ENCODE results near the gene SPANXN3. TPM values are rescaled to one million over a fixed set of nuclear protein-coding genes. Genes with fewer than 3 reads are reported as not detected.

SPANXN3 gene
- total RNA-seq, 1 donor from 2014 or later = not detected

DNA sequence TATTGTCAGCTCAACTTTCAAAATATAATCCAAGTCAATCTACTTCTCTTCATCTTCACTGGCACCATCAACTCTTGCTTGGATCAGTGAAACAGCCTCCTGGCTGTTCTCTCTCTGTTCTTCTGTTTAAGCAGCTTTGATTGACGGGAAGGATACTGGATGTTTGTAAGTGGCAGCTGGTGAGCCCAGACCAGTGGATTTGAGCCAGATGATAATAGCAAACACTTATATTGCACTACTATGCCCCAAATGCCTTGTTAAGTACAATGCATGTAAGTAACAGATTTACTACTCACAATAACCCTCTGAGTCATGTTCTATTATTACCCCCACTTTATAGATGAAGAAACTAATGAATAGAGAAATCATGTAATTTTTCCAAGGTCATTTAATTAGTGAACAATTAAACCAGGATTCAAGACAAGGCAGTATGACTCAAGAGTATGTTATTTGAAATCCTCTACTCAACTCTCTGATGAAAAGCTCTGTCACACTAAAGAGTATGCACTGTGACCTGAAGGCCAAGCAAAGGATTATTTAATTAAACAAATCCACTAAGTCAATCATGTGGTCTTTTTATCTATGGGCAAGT lies 44.8 kb downstream of the SPANXN3 start:
- TF ChIP-seq, protein P1, sequence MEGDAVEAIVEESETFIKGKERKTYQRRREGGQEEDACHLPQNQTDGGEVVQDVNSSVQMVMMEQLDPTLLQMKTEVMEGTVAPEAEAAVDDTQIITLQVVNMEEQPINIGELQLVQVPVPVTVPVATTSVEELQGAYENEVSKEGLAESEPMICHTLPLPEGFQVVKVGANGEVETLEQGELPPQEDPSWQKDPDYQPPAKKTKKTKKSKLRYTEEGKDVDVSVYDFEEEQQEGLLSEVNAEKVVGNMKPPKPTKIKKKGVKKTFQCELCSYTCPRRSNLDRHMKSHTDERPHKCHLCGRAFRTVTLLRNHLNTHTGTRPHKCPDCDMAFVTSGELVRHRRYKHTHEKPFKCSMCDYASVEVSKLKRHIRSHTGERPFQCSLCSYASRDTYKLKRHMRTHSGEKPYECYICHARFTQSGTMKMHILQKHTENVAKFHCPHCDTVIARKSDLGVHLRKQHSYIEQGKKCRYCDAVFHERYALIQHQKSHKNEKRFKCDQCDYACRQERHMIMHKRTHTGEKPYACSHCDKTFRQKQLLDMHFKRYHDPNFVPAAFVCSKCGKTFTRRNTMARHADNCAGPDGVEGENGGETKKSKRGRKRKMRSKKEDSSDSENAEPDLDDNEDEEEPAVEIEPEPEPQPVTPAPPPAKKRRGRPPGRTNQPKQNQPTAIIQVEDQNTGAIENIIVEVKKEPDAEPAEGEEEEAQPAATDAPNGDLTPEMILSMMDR (conservative IDR thresholded peaks at IDR 0.05) = no peak
- peaks cover 3% of the 10 kb centered on the region for H3K36me3 Mint-ChIP-seq (ENCODE audit: low read depth)
- H3K27me3 Mint-ChIP-seq (ENCODE audit: low read depth) = no peaks in the 10 kb centered on the region
- no peaks in the 10 kb centered on the region for H3K4me1 Mint-ChIP-seq
- no peak for DNase-seq (ENCODE audit: low read depth, low spot score)
- no peak overlapping the region for H3K4me3 Mint-ChIP-seq
- no peak overlapping the region for H3K27ac Mint-ChIP-seq (ENCODE audit: unreplicated experiment)
- H3K9me3 Mint-ChIP-seq = peaks cover 6% of the 10 kb centered on the region

DNA sequence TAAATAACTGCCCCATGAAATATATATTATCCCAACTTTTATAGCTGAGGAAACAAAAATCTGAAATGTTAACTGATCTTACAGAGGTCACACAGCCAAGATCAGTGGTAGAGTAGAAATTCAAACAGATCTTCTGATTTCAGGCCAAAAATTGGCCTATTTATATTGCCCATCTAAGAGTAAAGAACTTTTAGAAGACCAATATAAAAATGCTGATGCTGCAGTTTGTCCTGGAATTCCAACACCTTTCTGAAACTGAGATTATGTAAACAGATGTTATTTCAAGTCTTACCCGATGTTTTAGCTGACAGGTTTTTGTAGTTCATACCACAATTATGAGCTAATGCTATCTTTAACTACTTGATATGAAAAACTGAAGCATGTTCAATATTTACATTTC lies 51.1 kb downstream of the SPANXN3 start:
- peaks cover 3% of the 10 kb centered on the region for H3K9me3 Mint-ChIP-seq
- TF ChIP-seq, protein P1 (conservative IDR thresholded peaks at IDR 0.05) = no peak
- H3K4me1 Mint-ChIP-seq = no peaks in the 10 kb centered on the region
- H3K4me3 Mint-ChIP-seq = no peak overlapping the region
- no peak overlapping the region for H3K27ac Mint-ChIP-seq (ENCODE audit: unreplicated experiment)
- H3K36me3 Mint-ChIP-seq (ENCODE audit: low read depth) = peaks cover 3% of the 10 kb centered on the region
- H3K27me3 Mint-ChIP-seq (ENCODE audit: low read depth) = no peaks in the 10 kb centered on the region
- DNase-seq (ENCODE audit: low read depth, low spot score) = no peak

DNA sequence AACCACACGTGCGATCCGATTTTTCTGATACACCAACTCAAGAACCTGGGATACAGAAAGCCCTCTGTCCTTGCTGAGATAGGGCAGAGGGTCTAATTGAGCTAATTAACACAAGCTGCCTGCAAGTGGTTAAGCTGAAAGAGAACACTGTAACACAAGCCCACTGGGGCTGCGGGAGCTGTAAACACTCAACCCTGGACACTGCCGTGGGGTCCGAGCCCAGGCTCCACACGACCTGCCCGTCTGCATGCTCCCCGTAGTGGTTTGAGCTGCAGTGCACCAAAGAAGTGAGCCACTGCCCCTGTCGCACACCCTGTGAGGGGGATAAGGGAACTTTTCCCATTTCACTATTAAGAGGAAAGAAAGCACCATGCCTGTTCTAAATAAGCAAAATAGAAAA lies 54.6 kb downstream of the SPANXN3 start:
- Mint-ChIP-seq H3K4me1 (no peaks in the 10 kb centered on the region), H3K4me3 (no peak overlapping the region), H3K27me3 (ENCODE audit: low read depth) (no peaks in the 10 kb centered on the region), H3K9me3 (peaks cover 5% of the 10 kb centered on the region), H3K36me3 (ENCODE audit: low read depth) (no peaks in the 10 kb centered on the region), H3K27ac (ENCODE audit: unreplicated experiment) (no peak overlapping the region)
- DNase-seq (ENCODE audit: low read depth, low spot score) = no peak
- TF ChIP-seq, protein P1 (conservative IDR thresholded peaks at IDR 0.05) = no peak

DNA sequence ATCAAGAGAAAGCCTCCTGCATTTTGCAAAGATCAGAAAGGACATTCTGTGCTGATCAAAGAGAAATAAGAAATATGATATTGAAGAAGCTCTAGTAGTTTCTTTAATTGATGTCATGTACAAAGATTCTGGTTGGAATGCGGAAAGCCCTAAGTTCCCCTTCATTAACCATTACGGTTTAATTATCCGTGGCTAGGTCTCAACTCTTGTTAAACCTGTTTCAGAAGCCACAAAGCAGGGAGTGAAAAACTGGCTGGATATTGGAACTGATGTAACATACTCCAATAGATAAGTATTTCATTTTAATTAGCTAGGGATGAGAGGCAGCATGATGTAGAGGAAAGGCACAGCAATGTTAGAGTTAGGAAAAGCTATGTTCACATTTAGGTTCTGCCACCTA lies 55.7 kb downstream of the SPANXN3 start:
- TF ChIP-seq, protein P1 (conservative IDR thresholded peaks at IDR 0.05) = no peak
- no peaks in the 10 kb centered on the region for H3K36me3 Mint-ChIP-seq (ENCODE audit: low read depth)
- no peaks in the 10 kb centered on the region for H3K27me3 Mint-ChIP-seq (ENCODE audit: low read depth)
- H3K27ac Mint-ChIP-seq (ENCODE audit: unreplicated experiment) = no peak overlapping the region
- H3K4me3 Mint-ChIP-seq = no peak overlapping the region
- no peak for DNase-seq (ENCODE audit: low read depth, low spot score)
- H3K9me3 Mint-ChIP-seq = peaks cover 5% of the 10 kb centered on the region
- no peaks in the 10 kb centered on the region for H3K4me1 Mint-ChIP-seq

Other genes with a start within 250 kb of the SPANXN3 start
- 2.0 and 2.7 TPM in 2 replicates for gene SLITRK4, start 118.6 kb upstream of the SPANXN3 start, total RNA-seq
- gene SPANXN2, start 203.3 kb upstream of the SPANXN3 start, total RNA-seq = not detected in 2 replicates